K562 (cell line): Measurements from ENCODE around the gene TNFSF13. TPM values are rescaled to one million over a fixed set of nuclear protein-coding genes. Genes with fewer than 3 reads are reported as not detected.

Source experiments
- CGGBP1 ChIP-seq: fragments of 250-450 bp; sonication (Bioruptor Pico); IDR thresholded peaks from 2 replicates; pipeline ENCODE4 v1.9.0; 2021; ENCODE audit warnings: mild to moderate bottlenecking
- CHD4 ChIP-seq: fragments of 200-600 bp; sonication (generic); IDR thresholded peaks from 3 replicates; pipeline ENCODE4 v1.6.1; 2012; ENCODE audit warnings: low read depth, mild to moderate bottlenecking, mixed read lengths, low read length, inconsistent platforms; ENCODE audit not compliant: insufficient read depth, insufficient replicate concordance, poor library complexity, severe bottlenecking
- EGR1 ChIP-seq: fragments of 450-650 bp; conservative IDR thresholded peaks from 2 replicates; pipeline ENCODE4 v1.6.1; 2017; ENCODE audit warnings: mild to moderate bottlenecking
- ETS1 ChIP-seq: conservative IDR thresholded peaks from 2 replicates; pipeline ENCODE4 v1.6.1; 2011; ENCODE audit warnings: low read depth, mild to moderate bottlenecking, low read length; ENCODE audit not compliant: control insufficient read depth
- ETV5 ChIP-seq: sonication (generic); formaldehyde crosslinking; IDR thresholded peaks from 2 replicates; pipeline ENCODE4 v1.4.0; 2020; ENCODE audit warnings: low read depth, mild to moderate bottlenecking, missing genetic modification reagents
- FOXJ3 ChIP-seq: sonication (generic); formaldehyde crosslinking; IDR thresholded peaks from 2 replicates; pipeline ENCODE4 v1.4.0; 2020; ENCODE audit warnings: mild to moderate bottlenecking, missing genetic modification reagents
- KAT8 ChIP-seq: fragments of 450-650 bp; IDR thresholded peaks from 2 replicates; pipeline ENCODE4 v1.6.1; 2016; ENCODE audit warnings: low read depth, mild to moderate bottlenecking
- KDM5B ChIP-seq: fragments of 200-600 bp; sonication (generic); IDR thresholded peaks from 2 replicates; pipeline ENCODE4 v1.6.1; 2012; ENCODE audit warnings: low read depth, mild to moderate bottlenecking, moderate library complexity, low read length, control low read depth, inconsistent platforms; ENCODE audit not compliant: insufficient replicate concordance
- MYC ChIP-seq, 2 experiments: fragments of 250-450 bp in 1 of 2; sonication (Bioruptor Pico) in 1 of 2; IDR thresholded peaks; 2 replicates each; pipeline versions ENCODE4 v1.5.1 to v1.6.1; 2012 to 2021; ENCODE audit warnings: low read depth in 2 of 2, borderline replicate concordance in 1 of 2, improper control_type of control experiment in 1 of 2, low read length in 1 of 2, mild to moderate bottlenecking in 1 of 2, moderate library complexity in 1 of 2
- SRSF3 ChIP-seq: fragments of 200-400 bp; formaldehyde crosslinking; IDR thresholded peaks from 2 replicates; pipeline ENCODE4 v1.6.1; 2016; ENCODE audit warnings: mild to moderate bottlenecking, low read length, moderate library complexity; ENCODE audit not compliant: insufficient read depth
- TCF7 ChIP-seq: sonication (generic); IDR thresholded peaks from 2 replicates; pipeline ENCODE4 v1.6.1; 2016; ENCODE audit warnings: antibody characterized with exemption, borderline replicate concordance
- TFAM ChIP-seq: fragments of 250-450 bp; sonication (Bioruptor Pico); conservative IDR thresholded peaks from 2 replicates; pipeline ENCODE4 v1.5.0; 2021; ENCODE audit warnings: mild to moderate bottlenecking, moderate library complexity
- USF2 ChIP-seq: sonication (generic); formaldehyde crosslinking; IDR thresholded peaks from 2 replicates; pipeline ENCODE4 v1.5.0; 2020; ENCODE audit warnings: missing genetic modification reagents
- YBX1 ChIP-seq: fragments of 450-650 bp; IDR thresholded peaks from 2 replicates; pipeline ENCODE4 v1.7.1; 2016; ENCODE audit warnings: mild to moderate bottlenecking
- ZNF121 ChIP-seq: sonication (generic); formaldehyde crosslinking; conservative IDR thresholded peaks from 2 replicates; pipeline ENCODE4 v1.8.0; 2022; ENCODE audit warnings: missing genetic modification reagents
- ZNF165 ChIP-seq: fragments of 250-450 bp; sonication (Bioruptor Pico); IDR thresholded peaks from 2 replicates; pipeline ENCODE4 v1.4.0; 2020; ENCODE audit warnings: borderline replicate concordance
- ZNF324 ChIP-seq: fragments of 250-450 bp; sonication (Bioruptor Pico); IDR thresholded peaks from 2 replicates; pipeline ENCODE4 v1.4.0; 2020; ENCODE audit warnings: mild to moderate bottlenecking
- ZNF436 ChIP-seq: fragments of 250-450, 450-650 bp; sonication (Bioruptor Pico); formaldehyde crosslinking; IDR thresholded peaks from 2 replicates; pipeline ENCODE4 v1.7.0; 2020; ENCODE audit warnings: mild to moderate bottlenecking
- polyA plus RNA-seq, 8 experiments: library from polyadenylated mRNA; depleted of rRNA in 4 of 8; stranded (reverse) in 5 of 8; unstranded in 3 of 8; fragments of >200 nt; fragmentation: Nextera tagmentation in 2 of 8; fragmentation: Illumina TruSeq in 1 of 8; extraction: Ambion mirVana in 2 of 8; extraction: Trizol in 1 of 8; gene quantifications; 2 replicates each; pipeline versions ENCODE4 v1.2.1 to v1.2.3, GENCODE V29; 2011 to 2014; ENCODE audit warnings: inconsistent platforms in 1 of 8, missing spikeins in 1 of 8
- total RNA-seq, 7 experiments: library from RNA; depleted of rRNA in 6 of 7; stranded (reverse); fragments of >200 nt in 6 of 7; fragmentation: Illumina TruSeq in 2 of 7; extraction: Trizol in 2 of 7; gene quantifications; 2 replicates each; pipeline versions ENCODE4 v1.2.1 to v1.2.3, GENCODE V29; 2011 to 2021; ENCODE audit warnings: low replicate concordance in 1 of 7
- TF ChIP-seq, protein P1 (sequence below): sonication (generic); formaldehyde crosslinking; IDR thresholded peaks from 2 replicates; pipeline ENCODE4 v1.8.1; 2022; ENCODE audit warnings: missing genetic modification reagents
- TF ChIP-seq, protein P2 (sequence below): sonication (generic); formaldehyde crosslinking; IDR thresholded peaks from 2 replicates; pipeline ENCODE4 v1.8.0; 2023; ENCODE audit warnings: missing genetic modification reagents, mild to moderate bottlenecking, borderline replicate concordance

The TNFSF13 gene
- total and polyA plus RNA-seq, 9 of the 15 experiments (the other 6 are each of a cell fraction or from before 2014, with no cell fraction given) = 0.04 to 0.51 (median 0.19) TPM; not detected in 1

GRCh38 chr17:7572338-7572587 is 13.7 kb downstream of the TNFSF13 start (continued):
- TF ChIP-seq KDM5B (no peak), FOXJ3 (CRISPR knock-in tag) (no peak), TCF7 (no peak), EGR1 (no peak; the same call in 1 of the 2 replicates), CGGBP1 (CRISPR knock-in tag) (no peak), ZNF436 (CRISPR knock-in tag) (no peak), TFAM (CRISPR knock-in tag) (no peak), ETV5 (CRISPR knock-in tag) (no peak), USF2 (CRISPR knock-in tag) (peak; percentile 94), ZNF165 (CRISPR knock-in tag) (no peak), MYC (IDR thresholded peaks at IDR 0.05; ENCODE audit: low read depth, low read length) (peak; percentile 100), MYC (CRISPR knock-in tag; IDR thresholded peaks at IDR 0.05; ENCODE audit: borderline replicate concordance, low read depth) (peak; percentile 76; the same call in 1 of the 2 replicates), CHD4 (no peak), SRSF3 (no peak), ZNF121 (CRISPR knock-in tag) (no peak), YBX1 (no peak), ETS1 (no peak), ZNF324 (no peak), KAT8 (no peak)
- TF ChIP-seq, protein P1, sequence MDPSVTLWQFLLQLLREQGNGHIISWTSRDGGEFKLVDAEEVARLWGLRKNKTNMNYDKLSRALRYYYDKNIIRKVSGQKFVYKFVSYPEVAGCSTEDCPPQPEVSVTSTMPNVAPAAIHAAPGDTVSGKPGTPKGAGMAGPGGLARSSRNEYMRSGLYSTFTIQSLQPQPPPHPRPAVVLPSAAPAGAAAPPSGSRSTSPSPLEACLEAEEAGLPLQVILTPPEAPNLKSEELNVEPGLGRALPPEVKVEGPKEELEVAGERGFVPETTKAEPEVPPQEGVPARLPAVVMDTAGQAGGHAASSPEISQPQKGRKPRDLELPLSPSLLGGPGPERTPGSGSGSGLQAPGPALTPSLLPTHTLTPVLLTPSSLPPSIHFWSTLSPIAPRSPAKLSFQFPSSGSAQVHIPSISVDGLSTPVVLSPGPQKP (CRISPR knock-in tag) = no peak
- TF ChIP-seq, protein P2, sequence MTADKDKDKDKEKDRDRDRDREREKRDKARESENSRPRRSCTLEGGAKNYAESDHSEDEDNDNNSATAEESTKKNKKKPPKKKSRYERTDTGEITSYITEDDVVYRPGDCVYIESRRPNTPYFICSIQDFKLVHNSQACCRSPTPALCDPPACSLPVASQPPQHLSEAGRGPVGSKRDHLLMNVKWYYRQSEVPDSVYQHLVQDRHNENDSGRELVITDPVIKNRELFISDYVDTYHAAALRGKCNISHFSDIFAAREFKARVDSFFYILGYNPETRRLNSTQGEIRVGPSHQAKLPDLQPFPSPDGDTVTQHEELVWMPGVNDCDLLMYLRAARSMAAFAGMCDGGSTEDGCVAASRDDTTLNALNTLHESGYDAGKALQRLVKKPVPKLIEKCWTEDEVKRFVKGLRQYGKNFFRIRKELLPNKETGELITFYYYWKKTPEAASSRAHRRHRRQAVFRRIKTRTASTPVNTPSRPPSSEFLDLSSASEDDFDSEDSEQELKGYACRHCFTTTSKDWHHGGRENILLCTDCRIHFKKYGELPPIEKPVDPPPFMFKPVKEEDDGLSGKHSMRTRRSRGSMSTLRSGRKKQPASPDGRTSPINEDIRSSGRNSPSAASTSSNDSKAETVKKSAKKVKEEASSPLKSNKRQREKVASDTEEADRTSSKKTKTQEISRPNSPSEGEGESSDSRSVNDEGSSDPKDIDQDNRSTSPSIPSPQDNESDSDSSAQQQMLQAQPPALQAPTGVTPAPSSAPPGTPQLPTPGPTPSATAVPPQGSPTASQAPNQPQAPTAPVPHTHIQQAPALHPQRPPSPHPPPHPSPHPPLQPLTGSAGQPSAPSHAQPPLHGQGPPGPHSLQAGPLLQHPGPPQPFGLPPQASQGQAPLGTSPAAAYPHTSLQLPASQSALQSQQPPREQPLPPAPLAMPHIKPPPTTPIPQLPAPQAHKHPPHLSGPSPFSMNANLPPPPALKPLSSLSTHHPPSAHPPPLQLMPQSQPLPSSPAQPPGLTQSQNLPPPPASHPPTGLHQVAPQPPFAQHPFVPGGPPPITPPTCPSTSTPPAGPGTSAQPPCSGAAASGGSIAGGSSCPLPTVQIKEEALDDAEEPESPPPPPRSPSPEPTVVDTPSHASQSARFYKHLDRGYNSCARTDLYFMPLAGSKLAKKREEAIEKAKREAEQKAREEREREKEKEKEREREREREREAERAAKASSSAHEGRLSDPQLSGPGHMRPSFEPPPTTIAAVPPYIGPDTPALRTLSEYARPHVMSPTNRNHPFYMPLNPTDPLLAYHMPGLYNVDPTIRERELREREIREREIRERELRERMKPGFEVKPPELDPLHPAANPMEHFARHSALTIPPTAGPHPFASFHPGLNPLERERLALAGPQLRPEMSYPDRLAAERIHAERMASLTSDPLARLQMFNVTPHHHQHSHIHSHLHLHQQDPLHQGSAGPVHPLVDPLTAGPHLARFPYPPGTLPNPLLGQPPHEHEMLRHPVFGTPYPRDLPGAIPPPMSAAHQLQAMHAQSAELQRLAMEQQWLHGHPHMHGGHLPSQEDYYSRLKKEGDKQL (CRISPR knock-in tag) = no peak
